Measurements from ENCODE around the gene SF3A1.
A peak's percentile ranks its signal among the peaks of the same experiment; 100 is the strongest.

Gene SF3A1

GRCh38 chr22:30385942-30386341 lies 29.2 kb upstream of the SF3A1 start:
- no peak for DNase-seq

DNA sequence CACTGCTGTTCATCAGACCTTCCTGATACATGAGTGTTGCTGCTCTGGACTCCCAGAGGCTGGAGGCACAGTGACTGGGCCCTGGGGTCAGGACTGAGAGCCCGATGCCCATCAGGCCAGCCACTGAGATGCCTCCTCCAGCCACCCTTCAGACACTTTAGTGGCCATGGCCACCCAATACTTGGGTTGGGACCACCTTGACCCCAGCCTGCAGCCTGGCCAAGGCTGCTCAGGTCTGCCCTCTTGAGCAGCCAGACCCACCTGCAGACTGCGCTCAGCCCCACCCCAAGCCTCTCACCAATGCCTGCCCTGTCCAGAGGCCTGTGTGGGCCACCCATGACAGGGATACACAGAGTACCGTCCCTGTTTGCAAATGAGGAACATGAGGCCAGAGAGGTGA lies 26.4 kb upstream of the SF3A1 start:
- DNase-seq = no peak

DNA sequence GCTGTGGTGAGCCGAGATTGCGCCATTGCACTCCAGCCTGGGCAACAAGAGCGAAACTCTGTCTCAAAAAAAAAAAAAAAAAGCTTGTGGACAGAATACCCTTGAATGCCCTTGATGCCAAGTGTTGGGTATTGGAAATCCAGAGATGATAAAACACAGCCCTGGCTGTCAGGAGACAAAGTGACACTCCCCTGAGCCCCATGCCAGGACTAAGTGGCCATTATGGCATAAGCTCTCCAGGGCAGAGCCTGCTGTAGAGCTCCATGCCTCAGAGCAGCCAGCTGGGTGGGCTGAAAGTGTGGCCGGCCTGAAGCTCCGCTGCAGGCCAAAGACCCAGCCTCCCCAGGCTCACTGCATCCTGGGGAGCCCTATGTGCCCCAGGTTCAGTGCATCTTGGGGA lies 25.6 kb upstream of the SF3A1 start:
- DNase-seq = no peak

DNA sequence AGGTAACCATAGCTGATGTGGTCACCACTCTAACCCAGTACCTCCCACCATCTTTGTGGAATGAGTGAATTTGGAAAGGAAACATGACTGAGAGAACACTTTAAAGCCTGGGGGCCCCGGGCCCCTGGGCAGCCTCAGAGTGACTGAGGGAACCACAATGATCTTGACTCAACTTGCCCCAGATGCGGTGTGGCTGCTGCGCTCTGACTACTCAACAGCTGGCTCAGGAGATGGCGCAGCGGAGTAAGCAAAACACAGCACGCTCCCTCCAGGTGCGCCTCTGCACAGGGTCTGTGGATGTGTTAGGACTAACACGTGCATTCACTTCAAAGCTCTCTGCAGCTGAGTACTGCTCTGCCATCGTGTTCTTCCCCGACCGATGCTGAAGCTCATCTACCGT lies 24.6 kb upstream of the SF3A1 start:
- no peak for DNase-seq

GRCh38 chr22:30380011-30380410 lies 23.3 kb upstream of the SF3A1 start:
- DNase-seq = no peak

- no peak for DNase-seq
These were observed 18.7 kb upstream of the SF3A1 start for GRCh38 chr22:30375312-30375849.

- DNase-seq = no peak
These were observed 16.9 kb upstream of the SF3A1 start for GRCh38 chr22:30373331-30374325.

DNA sequence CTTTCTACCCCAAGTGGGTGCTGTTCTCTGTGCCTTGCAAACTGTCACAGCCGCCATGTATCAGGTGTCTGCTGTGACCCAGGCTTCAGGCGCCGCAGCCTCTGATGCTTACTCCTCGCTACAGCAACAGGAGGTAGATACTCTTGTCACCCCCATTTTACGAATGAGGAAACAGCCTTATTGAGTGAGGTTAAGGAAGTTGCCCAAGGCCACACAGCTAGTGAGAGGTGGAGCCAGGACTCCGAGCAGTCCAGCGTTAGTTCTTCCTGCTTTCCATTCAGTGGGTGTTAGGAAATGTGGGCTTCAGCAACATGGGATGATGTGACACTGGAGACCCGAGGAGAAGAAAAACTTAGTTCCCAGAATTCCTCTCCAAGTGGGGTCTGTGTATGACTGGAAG lies 16.2 kb upstream of the SF3A1 start:
- DNase-seq = peak; percentile 59 to 68

DNA sequence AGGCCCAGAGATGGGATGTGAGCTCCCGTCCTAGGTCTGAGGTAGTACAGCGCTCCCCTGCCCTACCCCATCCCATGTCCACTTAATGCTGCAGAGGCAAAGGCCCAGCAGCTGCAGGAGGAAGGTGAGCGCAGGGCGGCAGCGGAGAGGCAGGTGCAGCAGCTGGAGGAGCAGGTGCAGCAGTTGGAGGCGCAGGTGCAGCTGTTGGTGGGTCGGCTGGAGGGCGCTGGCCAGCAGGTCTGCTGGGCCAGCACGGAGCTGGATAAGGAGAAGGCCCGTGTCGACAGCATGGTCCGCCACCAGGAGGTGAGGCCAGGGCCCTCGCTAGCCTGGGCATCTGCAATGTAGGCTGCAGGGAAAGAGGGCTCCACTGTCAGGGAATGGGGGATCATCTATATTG lies 15.3 kb upstream of the SF3A1 start:
- no peak for DNase-seq

DNA sequence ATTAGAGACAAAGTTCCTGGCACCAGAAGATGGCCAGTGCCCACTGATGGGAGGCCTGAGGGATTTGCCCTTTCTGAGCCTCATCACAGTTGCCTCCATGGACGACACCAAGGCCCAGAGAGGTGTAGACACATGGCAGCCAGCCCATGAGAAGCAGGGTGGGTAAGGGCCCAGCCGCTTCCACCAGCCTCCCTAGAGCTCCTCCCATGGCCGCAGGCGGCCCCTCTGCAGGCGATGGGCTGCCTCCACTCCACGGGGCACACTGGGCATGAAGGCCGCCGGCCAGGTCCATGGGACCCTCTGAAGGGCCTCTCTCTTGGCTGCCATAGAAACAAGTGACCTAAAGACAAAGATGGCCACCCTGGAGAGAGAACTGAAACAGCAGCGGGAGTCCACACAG lies 14.6 kb upstream of the SF3A1 start:
- no peak for DNase-seq

DNA sequence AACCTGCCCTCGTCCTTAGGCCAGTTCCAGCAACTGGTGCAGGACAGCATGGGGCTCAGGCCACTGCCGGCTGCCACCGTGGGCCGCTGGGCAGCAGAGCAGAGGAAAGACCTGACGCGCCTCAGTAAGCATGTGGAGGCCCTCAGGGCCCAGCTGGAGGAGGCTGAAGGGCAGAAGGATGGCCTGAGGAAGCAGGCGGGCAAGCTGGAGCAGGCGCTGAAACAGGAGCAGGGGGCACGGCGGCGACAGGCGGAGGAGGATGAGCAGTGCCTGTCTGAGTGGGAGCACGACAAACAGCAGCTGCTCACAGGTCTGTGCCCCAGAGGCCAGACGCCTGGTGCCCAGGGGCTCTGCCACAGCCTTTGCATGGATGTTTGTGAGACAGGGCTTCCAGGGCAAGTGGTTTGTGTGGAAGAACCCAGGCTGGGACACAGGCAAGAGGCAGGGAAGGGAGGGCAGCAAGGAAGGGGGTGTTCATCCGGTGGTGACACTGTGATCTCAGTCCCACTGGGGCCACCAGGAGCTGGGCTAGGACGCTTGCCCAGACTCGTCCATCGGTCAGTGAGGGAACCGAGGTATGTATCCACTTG lies 14.0 kb upstream of the SF3A1 start:
- DNase-seq = no peak

DNA sequence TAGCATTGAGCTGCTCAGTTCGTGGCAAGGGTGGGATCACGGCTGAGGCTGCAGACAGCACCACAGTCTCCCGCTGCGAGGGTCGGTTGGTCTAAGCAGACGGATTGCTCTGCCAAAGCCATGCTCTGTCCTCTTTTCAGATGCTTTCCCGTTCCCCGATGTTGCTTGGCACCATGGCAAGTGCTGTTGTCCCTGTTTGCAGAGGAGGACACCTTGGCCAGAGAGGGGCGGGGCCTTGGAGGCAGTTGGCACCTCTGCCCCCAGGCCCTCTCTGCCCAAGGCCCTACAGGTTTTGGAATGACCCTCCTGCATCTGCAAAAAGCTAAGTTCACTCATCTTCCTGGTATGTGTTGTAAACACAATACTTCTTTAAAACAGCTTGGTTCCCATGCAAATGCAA lies 11.7 kb upstream of the SF3A1 start:
- no peak for DNase-seq

DNA sequence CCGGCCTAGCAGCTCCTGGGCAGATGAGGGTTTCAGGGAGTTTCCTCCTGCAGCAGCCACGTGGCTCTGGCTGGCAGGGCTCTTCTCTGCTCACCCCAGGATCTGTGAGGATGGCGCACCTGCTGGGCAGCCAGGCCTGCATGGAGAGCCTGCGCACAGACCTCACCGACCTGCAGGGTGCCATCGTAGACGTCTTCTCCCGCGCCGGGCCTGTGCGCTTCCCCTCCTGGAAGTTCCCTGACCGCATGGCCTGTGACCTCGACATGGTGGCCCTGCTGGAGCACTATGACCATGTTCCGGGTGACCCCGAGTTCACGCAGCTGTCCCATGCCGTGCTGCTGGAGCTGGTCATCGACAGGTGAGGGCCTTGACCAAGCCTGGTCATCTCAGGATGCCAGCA lies 9.2 kb upstream of the SF3A1 start:
- no peak for DNase-seq

DNA sequence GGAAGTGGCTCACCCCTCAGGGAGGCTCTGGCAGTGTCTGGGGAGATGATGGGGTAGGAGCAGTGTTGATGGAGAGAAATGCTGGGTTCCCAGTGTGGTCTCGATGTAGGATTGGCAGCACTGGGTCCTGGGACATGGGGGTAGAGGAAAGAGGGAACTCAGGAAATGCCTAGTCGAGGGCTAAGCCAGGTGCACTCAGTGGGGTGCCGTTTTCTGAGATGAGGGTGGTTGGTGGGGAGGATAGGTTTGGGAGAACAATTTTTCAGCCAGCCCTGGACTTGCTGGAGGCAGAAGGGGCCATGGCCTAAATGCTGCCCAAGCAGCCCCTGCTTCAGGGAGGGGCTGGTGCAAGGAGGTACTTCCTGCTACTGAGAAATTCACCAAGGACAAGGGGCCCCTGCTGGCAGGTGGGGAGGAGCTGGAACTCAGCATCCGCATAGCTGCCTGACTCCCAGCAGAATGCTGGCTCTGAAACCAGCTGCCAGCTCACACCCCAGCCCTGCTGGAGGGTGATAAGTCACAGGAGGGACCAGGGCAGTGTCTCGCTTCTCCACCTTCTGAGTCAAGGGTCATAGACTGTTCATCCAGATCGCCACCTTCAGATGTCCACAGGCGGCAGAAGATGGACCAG lies 6.1 kb upstream of the SF3A1 start:
- DNase-seq = no peak

- DNase-seq = no peak
These were observed 5.4 kb upstream of the SF3A1 start for GRCh38 chr22:30361916-30362650.

- DNase-seq = no peak
These were observed 1.8 kb upstream of the SF3A1 start for GRCh38 chr22:30358541-30358940.

- no peak for DNase-seq
These were observed 1.0 kb upstream of the SF3A1 start for GRCh38 chr22:30357650-30358215.

GRCh38 chr22:30357236-30357570 lies 509 bp upstream of the SF3A1 start:
- no peak for DNase-seq

GRCh38 chr22:30354644-30355043 lies 2.0 kb downstream of the SF3A1 start:
- no peak for DNase-seq

DNA sequence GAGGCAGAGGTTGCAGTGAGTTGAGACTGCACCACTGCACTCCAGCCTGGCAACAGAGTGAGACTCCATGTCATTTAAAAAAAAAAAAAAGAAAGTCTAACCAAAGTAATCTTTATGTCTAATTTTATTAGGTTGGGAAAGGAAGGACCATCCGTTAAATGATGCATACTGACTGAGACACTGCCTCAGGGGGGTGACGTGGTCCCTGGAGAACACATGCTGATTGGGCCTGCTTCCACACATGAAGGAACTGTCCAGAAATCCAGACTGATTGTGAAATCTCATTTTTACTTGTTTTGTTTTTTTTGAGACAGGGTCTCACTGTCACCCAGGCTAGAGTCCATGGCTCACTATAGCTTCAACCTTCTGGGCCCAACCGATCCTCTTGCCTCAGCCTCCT lies 5.5 kb downstream of the SF3A1 start:
- DNase-seq = no peak

- peak; percentile 16 to 61 for DNase-seq
These were observed 7.9 kb downstream of the SF3A1 start for GRCh38 chr22:30348809-30349208.

GRCh38 chr22:30348404-30348803 lies 8.3 kb downstream of the SF3A1 start:
- no peak for DNase-seq

Data from inflammatory macrophage treated with lipopolysaccharide for 1 hour (primary cell).